Smooth muscle cell (in vitro differentiated cells): ENCODE data around the gene EPHA6. TPM values are rescaled to one million over a fixed set of nuclear protein-coding genes. Genes with fewer than 3 reads are reported as not detected.

Source experiments
- DNase-seq: peaks from one replicate; lab custom pipeline; 2025; ENCODE audit not compliant: unreplicated experiment; lab: John Stamatoyannopoulos, UW
- H2AFZ ChIP-seq: fragments of 200-600 bp; sonication (generic); 2 replicates; pipeline ENCODE4 v1.6.0; 2016; ENCODE audit warnings: antibody characterized with exemption, low read depth, mild to moderate bottlenecking
- H3F3A ChIP-seq: fragments of 200-600 bp; sonication (generic); 2 replicates; pipeline ENCODE4 v1.6.0; 2017; ENCODE audit warnings: antibody characterized with exemption, low read depth
- H3K27ac ChIP-seq: fragments of 200-600 bp; sonication (generic); 2 replicates; pipeline ENCODE4 v1.5.1; 2016; ENCODE audit warnings: low read depth, mild to moderate bottlenecking
- H3K27me3 ChIP-seq: fragments of 200-600 bp; sonication (generic); 2 replicates; pipeline ENCODE4 v1.6.1; 2016; ENCODE audit warnings: low read depth, mild to moderate bottlenecking
- H3K36me3 ChIP-seq: fragments of 200-600 bp; sonication (generic); 2 replicates; pipeline ENCODE4 v1.5.1; 2016; ENCODE audit warnings: low read depth
- H3K4me1 ChIP-seq: fragments of 200-600 bp; sonication (generic); 2 replicates; pipeline ENCODE4 v1.5.1; 2016; ENCODE audit warnings: low read depth
- H3K4me2 ChIP-seq: fragments of 200-600 bp; sonication (generic); 2 replicates; pipeline ENCODE4 v1.6.0; 2016; ENCODE audit warnings: mild to moderate bottlenecking
- H3K4me3 ChIP-seq: fragments of 200-600 bp; sonication (generic); 2 replicates; pipeline ENCODE4 v1.5.1; 2016; ENCODE audit warnings: mild to moderate bottlenecking
- H3K79me2 ChIP-seq: fragments of 200-600 bp; sonication (generic); 2 replicates; pipeline ENCODE4 v1.6.0; 2016; ENCODE audit warnings: low read depth, mild to moderate bottlenecking
- H3K9ac ChIP-seq: fragments of 200-600 bp; sonication (generic); 2 replicates; pipeline ENCODE4 v1.6.0; 2016; ENCODE audit warnings: low read depth
- H3K9me3 ChIP-seq: fragments of 200-600 bp; sonication (generic); replicated peaks from 2 replicates; pipeline ENCODE4 v1.5.1; 2016; ENCODE audit warnings: low read depth
- H4K20me1 ChIP-seq: fragments of 200-600 bp; sonication (generic); 2 replicates; pipeline ENCODE4 v1.6.0; 2016; ENCODE audit warnings: low read depth
- WGBS: methylation state at CpG from one replicate; pipeline ENCODE4 v1.1.7; 2016; ENCODE audit warnings: low lambda C conversion rate; 5-methylcytosine and 5-hydroxymethylcytosine counted together
- polyA plus RNA-seq: library from polyadenylated mRNA; unstranded; fragments of >200 nt; fragmentation: Nextera tagmentation; extraction: Ambion mirVana; gene quantifications from 2 replicates; pipeline ENCODE4 v1.2.1, GENCODE V29; 2016
- total RNA-seq: library from RNA; depleted of rRNA; stranded (reverse); fragments of >200 nt; gene quantifications from 2 replicates; pipeline ENCODE4 v1.2.3, GENCODE V29; 2014
- TF ChIP-seq, protein P1 (sequence below): fragments of 200-600 bp; sonication (generic); IDR thresholded peaks from 2 replicates; pipeline ENCODE4 v1.5.1; 2017; ENCODE audit warnings: borderline replicate concordance, mild to moderate bottlenecking, antibody characterized with exemption; ENCODE audit not compliant: insufficient read depth, poor library complexity, severe bottlenecking

Gene EPHA6
- total and polyA plus RNA-seq, 2 experiments from 2014 or later: 0.36 to 0.51 TPM

DNA sequence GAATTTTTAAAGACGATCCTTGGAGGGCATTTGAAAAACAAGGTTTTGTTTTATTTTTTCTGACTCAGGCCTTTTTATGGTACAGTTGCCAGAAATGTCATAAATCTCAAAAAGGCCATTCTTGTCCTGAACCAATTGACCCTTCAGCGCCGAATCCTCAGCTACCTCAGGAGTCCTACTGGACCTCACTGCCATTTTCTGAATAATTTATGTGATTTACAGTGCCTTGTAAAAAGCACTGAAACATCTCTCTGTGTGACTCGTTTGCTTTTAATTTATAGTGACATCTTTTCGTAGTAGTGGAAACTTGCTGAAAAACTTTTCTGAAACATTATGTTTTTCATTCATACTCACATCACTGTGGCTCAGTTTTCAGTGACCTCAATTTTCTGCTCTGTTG lies 878.0 kb downstream of the EPHA6 start:
- Histone ChIP-seq H3K27me3 (no peaks in the 10 kb centered on the region), H2AFZ (no peak overlapping the region), H3F3A (no peaks in the 10 kb centered on the region), H3K4me1 (no peaks in the 10 kb centered on the region), H3K9ac (no peak overlapping the region), H3K27ac (no peak overlapping the region), H3K9me3 (no peaks in the 10 kb centered on the region), H3K36me3 (no peaks in the 10 kb centered on the region), H3K4me2 (no peak overlapping the region), H4K20me1 (no peaks in the 10 kb centered on the region), H3K4me3 (no peak overlapping the region), H3K79me2 (no peaks in the 10 kb centered on the region)
- TF ChIP-seq, protein P1, sequence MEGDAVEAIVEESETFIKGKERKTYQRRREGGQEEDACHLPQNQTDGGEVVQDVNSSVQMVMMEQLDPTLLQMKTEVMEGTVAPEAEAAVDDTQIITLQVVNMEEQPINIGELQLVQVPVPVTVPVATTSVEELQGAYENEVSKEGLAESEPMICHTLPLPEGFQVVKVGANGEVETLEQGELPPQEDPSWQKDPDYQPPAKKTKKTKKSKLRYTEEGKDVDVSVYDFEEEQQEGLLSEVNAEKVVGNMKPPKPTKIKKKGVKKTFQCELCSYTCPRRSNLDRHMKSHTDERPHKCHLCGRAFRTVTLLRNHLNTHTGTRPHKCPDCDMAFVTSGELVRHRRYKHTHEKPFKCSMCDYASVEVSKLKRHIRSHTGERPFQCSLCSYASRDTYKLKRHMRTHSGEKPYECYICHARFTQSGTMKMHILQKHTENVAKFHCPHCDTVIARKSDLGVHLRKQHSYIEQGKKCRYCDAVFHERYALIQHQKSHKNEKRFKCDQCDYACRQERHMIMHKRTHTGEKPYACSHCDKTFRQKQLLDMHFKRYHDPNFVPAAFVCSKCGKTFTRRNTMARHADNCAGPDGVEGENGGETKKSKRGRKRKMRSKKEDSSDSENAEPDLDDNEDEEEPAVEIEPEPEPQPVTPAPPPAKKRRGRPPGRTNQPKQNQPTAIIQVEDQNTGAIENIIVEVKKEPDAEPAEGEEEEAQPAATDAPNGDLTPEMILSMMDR: no peak
- 84% methylated on average over 5 of the region's 5 CpGs for WGBS
- DNase-seq: no peak

DNA sequence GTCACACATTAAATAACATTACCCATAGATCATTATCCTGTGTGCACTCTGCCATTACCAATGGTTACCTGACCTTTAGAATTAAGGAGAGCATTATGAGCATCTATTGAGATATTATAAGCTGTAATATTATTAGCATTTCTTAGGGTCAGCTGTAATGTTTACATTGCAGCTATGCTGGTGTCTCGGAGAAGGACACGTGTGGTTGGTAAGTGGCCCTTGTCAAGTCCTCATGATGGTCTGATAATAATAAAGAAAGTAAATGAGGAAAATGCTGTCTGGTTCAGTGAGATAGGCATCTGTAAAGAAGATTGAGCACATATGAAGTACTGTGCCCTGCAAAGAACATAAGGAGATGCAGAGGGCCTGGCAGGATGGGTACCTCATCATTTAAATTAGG lies 878.4 kb downstream of the EPHA6 start:
- no peak overlapping the region for H3K9ac ChIP-seq
- H3K36me3 ChIP-seq: no peaks in the 10 kb centered on the region
- no peak overlapping the region for H3K27ac ChIP-seq
- whole genome bisulfite sequencing: 95% methylated on average over 2 of the region's 2 CpGs
- no peaks in the 10 kb centered on the region for H3F3A ChIP-seq
- no peaks in the 10 kb centered on the region for H4K20me1 ChIP-seq
- no peak overlapping the region for H2AFZ ChIP-seq
- no peaks in the 10 kb centered on the region for H3K4me1 ChIP-seq
- no peaks in the 10 kb centered on the region for H3K9me3 ChIP-seq
- no peaks in the 10 kb centered on the region for H3K27me3 ChIP-seq
- no peak for DNase-seq
- H3K4me3 ChIP-seq: no peak overlapping the region
- TF ChIP-seq, protein P1: no peak
- no peaks in the 10 kb centered on the region for H3K79me2 ChIP-seq
- no peak overlapping the region for H3K4me2 ChIP-seq

DNA sequence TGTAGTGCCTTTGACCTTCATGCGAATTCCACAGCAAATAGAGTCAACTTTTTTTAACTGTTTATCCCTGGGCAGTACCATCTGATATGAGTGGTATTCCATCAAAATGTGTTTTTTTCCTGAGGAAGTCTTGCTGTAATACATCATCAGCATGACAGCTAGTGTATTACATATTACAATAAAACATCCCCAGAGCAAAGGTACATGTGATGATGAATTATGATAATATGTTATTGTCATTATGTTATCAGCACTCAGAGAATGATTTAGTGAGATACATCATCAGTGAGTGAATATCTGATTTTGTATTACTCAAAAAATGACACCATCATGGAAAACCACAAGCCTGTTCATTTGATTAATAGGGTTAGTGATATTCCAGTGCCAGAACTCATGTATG lies 880.5 kb downstream of the EPHA6 start:
- Histone ChIP-seq H3K4me3 (no peak overlapping the region), H3K4me1 (no peaks in the 10 kb centered on the region), H3K27ac (no peak overlapping the region)

DNA sequence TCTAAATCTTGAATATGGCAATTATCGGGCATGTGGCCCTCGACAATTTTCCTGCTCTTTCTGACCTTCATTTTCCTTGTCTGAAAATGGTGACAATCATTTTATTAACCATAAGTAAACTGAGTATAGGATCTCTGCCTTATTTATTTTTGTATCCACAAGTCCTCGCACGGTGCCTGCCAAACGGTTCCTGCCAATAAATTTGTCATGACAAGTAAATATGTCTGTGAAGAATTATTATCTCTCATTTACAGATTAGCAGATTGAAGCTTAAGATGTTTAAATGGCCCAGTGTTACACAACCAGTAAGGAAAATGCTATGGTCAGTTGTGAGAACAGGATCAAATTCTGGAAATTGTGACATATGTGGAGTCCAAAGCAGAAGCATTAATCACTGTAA lies 884.3 kb downstream of the EPHA6 start:
- Histone ChIP-seq H3K27me3 (no peaks in the 10 kb centered on the region), H4K20me1 (no peaks in the 10 kb centered on the region), H2AFZ (no peak overlapping the region), H3K36me3 (no peaks in the 10 kb centered on the region), H3K9me3 (no peaks in the 10 kb centered on the region), H3K4me3 (no peak overlapping the region), H3K27ac (no peak overlapping the region), H3K9ac (no peak overlapping the region), H3F3A (no peaks in the 10 kb centered on the region), H3K4me2 (no peak overlapping the region), H3K79me2 (no peaks in the 10 kb centered on the region), H3K4me1 (no peaks in the 10 kb centered on the region)
- TF ChIP-seq, protein P1: no peak
- DNase-seq: no peak
- WGBS: 82% methylated on average over 5 of the region's 5 CpGs

More for the DNA sequence above, 880.5 kb downstream of the EPHA6 start:
- H3K27me3 ChIP-seq: no peaks in the 10 kb centered on the region
- H3F3A ChIP-seq: no peaks in the 10 kb centered on the region
- H3K9ac ChIP-seq: no peak overlapping the region
- no peaks in the 10 kb centered on the region for H4K20me1 ChIP-seq
- H3K79me2 ChIP-seq: no peaks in the 10 kb centered on the region
- H2AFZ ChIP-seq: no peak overlapping the region
- no peak overlapping the region for H3K4me2 ChIP-seq
- H3K36me3 ChIP-seq: no peaks in the 10 kb centered on the region
- TF ChIP-seq, protein P1: no peak
- WGBS: 97% methylated on average over 1 of the region's 1 CpG
- no peaks in the 10 kb centered on the region for H3K9me3 ChIP-seq
- DNase-seq: no peak
